ENCODE results near the gene PUS7L.
"Not testable (repeated sequence)": the region's sequence is repeated elsewhere in the genome, so short reads cannot be mapped to it uniquely, and the experiment has no call there.

PUS7L gene

GRCh38 chr12:43758728-43759563 lies at the start of gene PUS7L, which contains the start of gene IRAK4:
Gene PUS7L (minus strand): TSS chr12:43758790. CDS start chr12:43755245, 3,545 bp downstream.
Gene IRAK4 (plus strand): TSS chr12:43758951. CDS start chr12:43768112, 9,161 bp downstream.
- DNase-seq = peak; percentile 100

- no peak for DNase-seq
These were observed 48.8 kb upstream of the PUS7L start for GRCh38 chr12:43807386-43807785.

GRCh38 chr12:43806737-43807072 lies 48.1 kb upstream of the PUS7L start:
- DNase-seq = peak; percentile 59

- DNase-seq = peak; percentile 97
These were observed 47.5 kb upstream of the PUS7L start, which contains the start of gene TWF1 for GRCh38 chr12:43805860-43806736. Gene TWF1 (minus strand): TSS chr12:43806317. CDS start chr12:43806245, 72 bp downstream.

- DNase-seq = peak; percentile 75
These were observed 46.7 kb upstream of the PUS7L start for GRCh38 chr12:43805149-43805859.

GRCh38 chr12:43797561-43798217 lies 39.1 kb upstream of the PUS7L start:
- DNase-seq = no peak

GRCh38 chr12:43795716-43796280 lies 37.2 kb upstream of the PUS7L start:
- DNase-seq = peak; percentile 85

- peak; percentile 68 for DNase-seq
These were observed 31.4 kb upstream of the PUS7L start for GRCh38 chr12:43789941-43790340.

GRCh38 chr12:43786899-43787693 lies 28.5 kb upstream of the PUS7L start:
- no peak for DNase-seq

- DNase-seq = peak; percentile 74
These were observed 17.9 kb upstream of the PUS7L start for GRCh38 chr12:43776498-43776897.

GRCh38 chr12:43766291-43766690 lies 7.7 kb upstream of the PUS7L start:
- no peak for DNase-seq

GRCh38 chr12:43764528-43764927 lies 5.9 kb upstream of the PUS7L start:
- no peak for DNase-seq

GRCh38 chr12:43763769-43764168 lies 5.2 kb upstream of the PUS7L start:
- no peak for DNase-seq

- DNase-seq = peak; percentile 47
These were observed 4.0 kb upstream of the PUS7L start for GRCh38 chr12:43762596-43762995.

GRCh38 chr12:43761500-43761899 lies 2.9 kb upstream of the PUS7L start:
- no peak for DNase-seq

- DNase-seq = peak; percentile 33
These were observed 1.8 kb upstream of the PUS7L start for GRCh38 chr12:43760396-43760795.

GRCh38 chr12:43758247-43758727 lies 303 bp downstream of the PUS7L start:
- DNase-seq = peak; percentile 89

- no peak for DNase-seq
These were observed 4.6 kb downstream of the PUS7L start for GRCh38 chr12:43754015-43754414.

GRCh38 chr12:43751360-43751759 lies 7.2 kb downstream of the PUS7L start:
- not testable (repeated sequence) for DNase-seq

- no peak for DNase-seq
These were observed 7.8 kb downstream of the PUS7L start for GRCh38 chr12:43750814-43751213.

GRCh38 chr12:43749016-43749415 lies 9.6 kb downstream of the PUS7L start:
- no peak for DNase-seq
